Mesenchymal stem cell (in vitro differentiated cells and primary cell): Measurements from ENCODE around the gene RCAN1.
"Not testable (repeated sequence)": the region's sequence is repeated elsewhere in the genome, so short reads cannot be mapped to it uniquely, and the experiment has no call there.

Experiments
- DNase-seq: peaks from one replicate; pipeline ENCODE4 v3.0.0-alpha.2; 2013
- H2AFZ ChIP-seq: one replicate; pipeline ENCODE4 v1.6.1; 2013; ENCODE audit warnings: low read depth, mild to moderate bottlenecking, control low read depth, inconsistent platforms, low read length, moderate library complexity
- H2AK5ac ChIP-seq: 2 replicates; pipeline ENCODE4 v1.6.1; 2013; ENCODE audit warnings: low read length, moderate library complexity, mild to moderate bottlenecking, inconsistent platforms; ENCODE audit not compliant: severe bottlenecking
- H2BK120ac ChIP-seq: one replicate; pipeline ENCODE4 v1.6.1; 2013; ENCODE audit warnings: low read depth, mild to moderate bottlenecking, inconsistent platforms, low read length, moderate library complexity
- H2BK12ac ChIP-seq, 2 experiments: one replicate each; pipeline ENCODE4 v1.6.1; 2013; ENCODE audit warnings: inconsistent platforms in 2 of 2, low read length in 2 of 2, mild to moderate bottlenecking in 2 of 2, moderate library complexity in 2 of 2, control low read depth in 1 of 2
- H2BK15ac ChIP-seq: one replicate; pipeline ENCODE4 v1.6.1; 2013; ENCODE audit warnings: mild to moderate bottlenecking, low read depth, inconsistent platforms; ENCODE audit not compliant: poor library complexity, severe bottlenecking
- H2BK5ac ChIP-seq: 2 replicates; pipeline ENCODE4 v1.6.1; 2013; ENCODE audit warnings: low read depth, mild to moderate bottlenecking, low read length, control low read depth, inconsistent platforms; ENCODE audit not compliant: poor library complexity, severe bottlenecking
- H3K14ac ChIP-seq, 2 experiments: one replicate each; pipeline ENCODE4 v1.6.1; 2013; ENCODE audit warnings: inconsistent platforms in 2 of 2, low read length in 2 of 2, control low read depth in 1 of 2, mild to moderate bottlenecking in 1 of 2, moderate library complexity in 1 of 2
- H3K18ac ChIP-seq, 2 experiments: one replicate each; pipeline ENCODE4 v1.6.1; 2013; ENCODE audit warnings: inconsistent platforms in 2 of 2, low read length in 2 of 2, control low read depth in 1 of 2, low read depth in 1 of 2, mild to moderate bottlenecking in 1 of 2
- H3K23ac ChIP-seq, 2 experiments: one replicate each; pipeline ENCODE4 v1.6.1; 2013; ENCODE audit warnings: inconsistent platforms in 2 of 2, low read length in 2 of 2, mild to moderate bottlenecking in 2 of 2, moderate library complexity in 2 of 2, control low read depth in 1 of 2
- H3K27ac ChIP-seq: 2 replicates; pipeline ENCODE4 v1.5.1; 2013; ENCODE audit warnings: mild to moderate bottlenecking, moderate library complexity, low read length, control low read depth, inconsistent platforms; ENCODE audit not compliant: poor library complexity, severe bottlenecking
- H3K27me3 ChIP-seq, 2 experiments: 2 replicates each; pipeline versions ENCODE4 v1.6.1 to v1.7.0; 2013; ENCODE audit warnings: low read length in 2 of 2, mild to moderate bottlenecking in 2 of 2, moderate library complexity in 2 of 2, control low read depth in 1 of 2, inconsistent platforms in 1 of 2; ENCODE audit not compliant: control insufficient read depth in 1 of 2, insufficient read depth in 1 of 2
- H3K36me3 ChIP-seq, 2 experiments: 2 replicates each; pipeline versions ENCODE4 v1.6.1 to v1.7.0; 2013; ENCODE audit warnings: low read length in 2 of 2, control low read depth in 1 of 2, inconsistent platforms in 1 of 2, low read depth in 1 of 2, mild to moderate bottlenecking in 1 of 2; ENCODE audit not compliant: insufficient read depth in 2 of 2, control insufficient read depth in 1 of 2
- H3K4ac ChIP-seq, 2 experiments: one replicate each; pipeline ENCODE4 v1.6.1; 2013; ENCODE audit warnings: inconsistent platforms in 2 of 2, low read length in 2 of 2, mild to moderate bottlenecking in 2 of 2, moderate library complexity in 2 of 2, control low read depth in 1 of 2, low read depth in 1 of 2
- H3K4me1 ChIP-seq: 2 replicates; pipeline ENCODE4 v1.6.1; 2013; ENCODE audit warnings: low read depth, low read length, control low read depth; ENCODE audit not compliant: control insufficient read depth, insufficient read depth
- H3K4me2 ChIP-seq: 2 replicates; pipeline ENCODE4 v1.6.1; 2013; ENCODE audit warnings: low read length, mild to moderate bottlenecking, inconsistent platforms; ENCODE audit not compliant: poor library complexity, severe bottlenecking
- H3K4me3 ChIP-seq, 2 experiments: 2 replicates each; pipeline versions ENCODE4 v1.5.1 to v1.7.0; 2013; ENCODE audit warnings: low read length in 2 of 2, mild to moderate bottlenecking in 2 of 2, control low read depth in 1 of 2, low read depth in 1 of 2; ENCODE audit not compliant: insufficient read depth in 1 of 2
- H3K79me1 ChIP-seq: replicated peaks from 2 replicates; pipeline ENCODE4 v1.6.1; 2013; ENCODE audit warnings: mild to moderate bottlenecking, control low read depth, low read length, inconsistent platforms; ENCODE audit not compliant: poor library complexity, severe bottlenecking
- H3K9ac ChIP-seq: 2 replicates; pipeline ENCODE4 v1.7.0; 2013; ENCODE audit warnings: mild to moderate bottlenecking, low read length, moderate library complexity
- H3K9me3 ChIP-seq: 2 replicates; pipeline ENCODE4 v1.7.0; 2013; ENCODE audit warnings: mild to moderate bottlenecking, low read length; ENCODE audit not compliant: control insufficient read depth
- H4K8ac ChIP-seq: one replicate; pipeline ENCODE4 v1.6.1; 2013; ENCODE audit warnings: inconsistent platforms, mild to moderate bottlenecking, low read length, moderate library complexity
- H4K91ac ChIP-seq: one replicate; pipeline ENCODE4 v1.6.1; 2013; ENCODE audit warnings: mild to moderate bottlenecking, low read length, inconsistent platforms
- WGBS: methylation state at CpG from one replicate; pipeline ENCODE4 v1.1.7; 2013; ENCODE audit warnings: mixed read lengths; 5-methylcytosine and 5-hydroxymethylcytosine counted together

RCAN1 gene

GRCh38 chr21:34500191-34500590, 114.7 kb downstream of the RCAN1 start:
- Histone ChIP-seq H3K4me3 (no peak overlapping the region), H2BK12ac (no peak overlapping the region), H4K91ac (no peak overlapping the region), H3K4me1 (no peaks in the 10 kb centered on the region), H3K23ac (no peak overlapping the region), H3K18ac (no peak overlapping the region), H2AK5ac (no peak overlapping the region), H2BK15ac (no peak overlapping the region), H2AFZ (no peak overlapping the region), H3K4ac (no peak overlapping the region), H4K8ac (no peak overlapping the region), H2BK5ac (no peak overlapping the region), H3K4me2 (no peak overlapping the region), H3K36me3 (no peaks in the 10 kb centered on the region), H3K27ac (no peak overlapping the region), H2BK120ac (no peak overlapping the region), H3K14ac (no peak overlapping the region), H3K9ac (no peak overlapping the region), H3K27me3 (peaks cover 17 to 23% of the 10 kb centered on the region in 2 experiments), H3K79me1 (no peaks in the 10 kb centered on the region), H3K9me3 (peaks cover 21% of the 10 kb centered on the region)
- no CpG with 5 or more reads among the region's 1 CpG for WGBS
- DNase-seq, result no peak

DNA sequence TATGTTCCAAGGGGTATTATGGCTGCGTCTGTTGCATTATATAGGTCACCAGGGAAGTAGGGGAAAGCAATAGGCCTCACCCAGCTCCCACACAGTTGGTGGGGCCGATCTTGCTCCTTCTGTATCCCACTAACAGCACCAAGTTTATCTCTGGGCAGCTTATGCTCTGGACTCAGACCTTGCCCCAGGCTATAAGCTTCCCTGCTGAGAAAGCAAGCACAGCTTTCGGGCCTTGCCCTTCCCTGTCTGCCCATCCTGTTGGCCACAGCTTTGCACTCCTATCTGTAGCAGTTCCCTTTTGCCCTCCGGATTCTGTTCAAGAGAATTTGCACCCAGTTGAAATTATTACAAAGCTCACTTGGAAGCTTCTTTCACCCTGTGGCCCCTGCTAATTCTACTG, 115.8 kb downstream of the RCAN1 start:
- H3K4ac ChIP-seq, result no peak overlapping the region
- H2BK120ac ChIP-seq, result no peak overlapping the region
- H2BK5ac ChIP-seq, result no peak overlapping the region
- no peaks in the 10 kb centered on the region for H3K36me3 ChIP-seq
- H3K18ac ChIP-seq, result no peak overlapping the region
- H2BK12ac ChIP-seq, result no peak overlapping the region
- H3K9ac ChIP-seq, result no peak overlapping the region
- no peak overlapping the region for H3K4me3 ChIP-seq
- no peak overlapping the region for H3K27ac ChIP-seq
- H2AFZ ChIP-seq, result no peak overlapping the region
- no peak overlapping the region for H3K14ac ChIP-seq
- H3K23ac ChIP-seq, result no peak overlapping the region
- no peak overlapping the region for H4K8ac ChIP-seq
- no peak overlapping the region for H2BK15ac ChIP-seq
- peaks cover 18% of the 10 kb centered on the region for H3K9me3 ChIP-seq
- 90% methylated on average over 4 of the region's 4 CpGs for WGBS
- no peak overlapping the region for H2AK5ac ChIP-seq
- no peaks in the 10 kb centered on the region for H3K79me1 ChIP-seq
- H3K27me3 ChIP-seq, result peaks cover 17 to 23% of the 10 kb centered on the region in 2 experiments
- no peak overlapping the region for H3K4me2 ChIP-seq
- no peaks in the 10 kb centered on the region for H3K4me1 ChIP-seq
- DNase-seq, result no peak
- no peak overlapping the region for H4K91ac ChIP-seq

- WGBS, result 67% methylated on average over 3 of the region's 3 CpGs
- Histone ChIP-seq H4K8ac (no peak overlapping the region), H2AK5ac (no peak overlapping the region)
Observed at GRCh38 chr21:34498623-34499022, 116.3 kb downstream of the RCAN1 start.

GRCh38 chr21:34483854-34484253, 131.1 kb downstream of the RCAN1 start:
- not testable (repeated sequence) for H3K27me3 ChIP-seq, H3K36me3 ChIP-seq, H3K9ac ChIP-seq, H2BK15ac ChIP-seq, H3K18ac ChIP-seq, H2AK5ac ChIP-seq, H3K23ac ChIP-seq, H3K4ac ChIP-seq, H3K9me3 ChIP-seq, H2BK12ac ChIP-seq, H3K4me2 ChIP-seq, H3K4me1 ChIP-seq, H4K8ac ChIP-seq, H2BK5ac ChIP-seq, H3K27ac ChIP-seq, H3K4me3 ChIP-seq, H3K79me1 ChIP-seq, H4K91ac ChIP-seq, H2AFZ ChIP-seq, H3K14ac ChIP-seq, H2BK120ac ChIP-seq, DNase-seq
- WGBS, result no CpG with 5 or more reads among the region's 5 CpGs

More at GRCh38 chr21:34498623-34499022, 116.3 kb downstream of the RCAN1 start:
- H3K4me2 ChIP-seq, result no peak overlapping the region
- H2BK12ac ChIP-seq, result no peak overlapping the region
- peaks cover 18% of the 10 kb centered on the region for H3K9me3 ChIP-seq
- H3K36me3 ChIP-seq, result no peaks in the 10 kb centered on the region
- H3K27ac ChIP-seq, result no peak overlapping the region
- no peak overlapping the region for H3K4me3 ChIP-seq
- no peak overlapping the region for H2BK15ac ChIP-seq
- no peak overlapping the region for H2BK120ac ChIP-seq
- no peak overlapping the region for H2AFZ ChIP-seq
- H3K23ac ChIP-seq, result no peak overlapping the region
- H3K79me1 ChIP-seq, result no peaks in the 10 kb centered on the region
- no peak overlapping the region for H3K4ac ChIP-seq
- H3K14ac ChIP-seq, result no peak overlapping the region
- no peak overlapping the region for H2BK5ac ChIP-seq
- no peak overlapping the region for H4K91ac ChIP-seq
- no peak overlapping the region for H3K18ac ChIP-seq
- H3K4me1 ChIP-seq, result no peaks in the 10 kb centered on the region
- no peak overlapping the region for H3K9ac ChIP-seq
- peaks cover 17 to 19% of the 10 kb centered on the region in 2 experiments for H3K27me3 ChIP-seq
- DNase-seq, result peak; percentile 71
